HG03103 (cell line): ENCODE data around the gene ZGPAT.

Source experiments
- ATAC-seq: cut with Tn5 transposase; IDR thresholded peaks from one replicate; pipeline ENCODE4 v1.9.1; 2021; ENCODE audit warnings: low read depth; ENCODE audit not compliant: unreplicated experiment

Gene ZGPAT

DNA sequence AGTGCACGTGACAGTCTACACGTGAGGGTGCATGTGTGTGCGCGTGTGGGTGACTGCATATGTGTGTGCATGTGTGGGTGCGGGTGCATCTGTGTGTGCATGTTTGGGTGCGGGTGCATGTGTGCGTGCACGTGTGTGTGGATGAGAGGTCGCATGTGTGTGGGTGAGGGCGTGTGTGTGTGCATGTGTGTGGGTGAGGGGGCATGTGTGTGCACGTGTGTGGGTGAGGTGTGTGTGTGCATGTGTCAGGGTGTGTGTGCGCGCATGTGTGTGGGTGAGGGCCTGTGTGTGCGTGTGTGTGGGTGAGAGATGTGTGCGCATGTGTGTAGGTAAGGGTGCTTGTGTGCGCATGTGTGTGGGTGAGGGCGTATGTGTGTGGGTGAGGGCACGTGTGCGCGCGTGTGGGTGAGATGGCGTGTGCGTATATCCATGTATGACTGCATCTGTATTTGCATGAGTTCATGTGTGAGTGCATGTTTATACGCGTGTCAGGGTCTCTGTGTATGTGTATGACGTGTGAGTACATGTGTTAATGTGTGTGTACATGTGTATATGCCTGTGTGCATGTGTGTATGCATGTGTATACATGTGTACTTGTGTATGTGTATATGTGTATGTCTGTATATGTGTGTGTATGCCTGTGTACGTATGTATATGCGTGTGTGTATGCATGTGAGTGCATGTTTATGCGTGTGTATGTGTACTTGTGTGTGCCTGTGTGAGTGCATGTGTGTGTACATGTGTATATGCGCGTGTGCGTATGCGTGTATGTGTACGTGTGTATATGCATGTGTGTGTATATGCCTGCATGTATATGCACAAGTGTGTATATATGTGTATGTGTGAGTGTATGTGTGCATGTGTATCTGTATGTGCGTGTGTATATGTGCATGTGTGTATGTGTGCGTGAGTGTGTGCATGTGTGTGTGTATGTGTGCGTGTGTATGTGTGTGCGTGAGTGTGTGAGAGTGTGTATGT is 24.6 kb downstream of the ZGPAT start:
- ATAC-seq = no peak

DNA sequence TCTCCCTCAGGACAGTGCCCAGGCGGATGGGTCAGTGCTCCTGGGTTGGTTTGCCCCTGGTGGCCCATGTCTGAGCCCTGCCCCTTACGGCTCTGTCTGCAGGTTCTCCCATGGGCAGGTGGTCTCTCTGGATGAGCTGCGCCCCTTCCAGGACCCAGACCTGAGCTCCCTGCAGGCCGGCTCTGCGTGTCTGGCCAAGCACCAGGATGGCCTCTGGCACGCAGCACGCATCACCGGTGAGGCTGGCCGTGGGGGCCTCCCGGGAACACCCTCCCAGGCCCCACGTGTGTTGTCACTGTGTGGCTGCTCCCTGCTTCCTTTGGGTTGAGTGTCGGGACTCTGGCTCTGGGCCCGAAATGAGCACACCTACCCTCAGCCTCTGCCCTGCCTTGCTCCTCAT is 25.3 kb downstream of the ZGPAT start:
- no peak for ATAC-seq

DNA sequence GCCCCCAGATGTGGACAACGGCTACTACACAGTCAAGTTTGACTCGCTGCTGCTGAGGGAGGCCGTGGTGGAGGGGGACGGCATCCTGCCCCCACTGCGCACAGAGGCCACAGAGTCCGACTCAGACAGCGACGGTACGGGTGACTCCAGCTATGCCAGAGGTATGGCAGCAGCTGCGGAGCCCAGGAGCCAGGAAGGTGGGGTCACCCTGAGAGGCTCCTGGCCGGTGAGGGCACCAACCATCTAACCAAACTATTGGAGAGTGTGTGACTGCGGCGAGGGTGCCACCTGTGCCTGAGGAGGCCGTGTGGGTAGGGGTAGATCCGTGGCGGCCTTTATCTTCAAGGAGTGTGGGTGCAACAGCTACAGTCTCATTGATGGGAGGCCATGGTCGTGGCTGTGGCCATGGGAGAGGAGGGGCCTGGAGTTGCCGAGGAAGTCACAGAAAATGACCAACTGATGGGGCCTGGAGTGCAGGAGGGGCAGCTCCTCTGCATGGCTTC is 25.8 kb downstream of the ZGPAT start:
- ATAC-seq = no peak

DNA sequence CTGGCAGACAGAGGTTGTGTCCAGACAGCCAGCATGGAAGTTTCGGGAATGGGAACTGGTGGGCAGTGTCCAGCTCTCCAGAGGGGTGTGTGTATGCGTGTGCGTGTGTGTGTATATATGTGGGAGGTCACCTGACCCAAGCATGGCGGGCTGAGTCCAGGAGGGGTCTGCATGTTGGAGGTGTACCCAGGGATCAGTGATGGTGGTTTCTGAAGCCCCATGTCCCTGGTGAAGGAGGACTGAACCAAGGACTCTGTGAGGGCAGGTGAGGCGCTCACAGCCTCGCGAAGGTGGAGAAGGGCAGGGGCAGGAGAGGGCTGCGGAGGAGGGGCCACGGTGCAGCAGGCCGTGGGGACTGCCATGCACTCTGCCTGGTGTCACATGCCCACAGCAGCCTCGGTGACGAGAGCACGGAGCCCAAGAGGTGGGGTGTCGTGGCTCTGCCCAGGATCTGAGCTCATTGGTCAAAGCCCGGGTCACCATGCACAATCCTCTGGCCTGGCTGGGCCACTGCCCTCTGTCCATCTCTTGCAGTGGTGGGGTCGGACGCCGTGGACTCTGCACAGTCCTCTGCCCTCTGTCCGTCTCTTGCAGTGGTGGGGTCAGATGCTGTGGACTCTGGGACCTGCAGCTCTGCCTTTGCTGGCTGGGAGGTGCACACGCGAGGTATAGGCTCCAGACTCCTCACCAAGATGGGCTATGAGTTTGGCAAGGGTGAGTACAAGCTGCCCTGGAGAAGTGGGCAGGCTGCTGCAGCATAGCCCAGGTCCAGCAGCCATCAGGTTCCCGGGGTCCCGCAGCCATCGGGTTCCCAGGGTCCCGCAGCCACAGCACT is 26.5 kb downstream of the ZGPAT start:
- ATAC-seq = no peak

DNA sequence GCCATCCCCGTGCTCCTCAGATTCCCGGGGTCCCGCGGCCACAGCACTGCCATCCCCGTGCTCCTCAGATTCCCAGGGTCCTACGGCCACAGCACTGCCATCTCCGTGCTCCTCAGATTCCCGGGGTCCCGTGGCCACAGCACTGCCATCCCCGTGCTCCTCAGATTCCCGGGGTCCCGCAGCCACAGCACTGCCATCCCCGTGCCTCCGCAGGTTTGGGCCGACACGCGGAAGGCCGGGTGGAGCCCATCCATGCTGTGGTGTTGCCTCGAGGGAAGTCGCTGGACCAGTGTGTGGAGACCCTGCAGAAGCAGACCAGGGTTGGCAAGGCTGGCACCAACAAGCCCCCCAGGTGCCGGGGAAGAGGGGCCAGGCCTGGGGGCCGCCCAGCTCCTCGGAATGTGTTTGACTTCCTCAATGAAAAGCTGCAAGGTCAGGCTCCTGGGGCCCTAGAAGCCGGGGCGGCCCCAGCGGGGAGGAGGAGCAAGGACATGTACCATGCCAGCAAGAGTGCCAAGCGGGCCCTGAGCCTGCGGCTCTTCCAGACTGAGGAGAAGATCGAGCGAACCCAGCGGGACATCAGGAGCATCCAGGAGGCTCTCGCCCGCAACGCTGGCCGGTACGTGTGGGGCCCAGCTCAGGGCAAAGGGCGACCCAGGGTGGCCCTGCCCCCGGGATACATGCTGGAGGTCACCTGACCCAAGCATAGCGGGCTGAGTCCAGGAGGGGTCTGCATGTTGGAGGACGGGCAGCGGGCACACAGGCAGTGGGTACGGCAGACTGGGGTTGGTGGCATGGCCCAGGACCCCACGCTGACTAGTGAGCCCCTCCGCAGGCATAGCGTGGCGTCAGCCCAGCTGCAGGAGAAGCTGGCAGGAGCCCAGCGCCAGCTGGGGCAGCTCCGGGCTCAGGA is 27.4 kb downstream of the ZGPAT start:
- ATAC-seq = no peak

DNA sequence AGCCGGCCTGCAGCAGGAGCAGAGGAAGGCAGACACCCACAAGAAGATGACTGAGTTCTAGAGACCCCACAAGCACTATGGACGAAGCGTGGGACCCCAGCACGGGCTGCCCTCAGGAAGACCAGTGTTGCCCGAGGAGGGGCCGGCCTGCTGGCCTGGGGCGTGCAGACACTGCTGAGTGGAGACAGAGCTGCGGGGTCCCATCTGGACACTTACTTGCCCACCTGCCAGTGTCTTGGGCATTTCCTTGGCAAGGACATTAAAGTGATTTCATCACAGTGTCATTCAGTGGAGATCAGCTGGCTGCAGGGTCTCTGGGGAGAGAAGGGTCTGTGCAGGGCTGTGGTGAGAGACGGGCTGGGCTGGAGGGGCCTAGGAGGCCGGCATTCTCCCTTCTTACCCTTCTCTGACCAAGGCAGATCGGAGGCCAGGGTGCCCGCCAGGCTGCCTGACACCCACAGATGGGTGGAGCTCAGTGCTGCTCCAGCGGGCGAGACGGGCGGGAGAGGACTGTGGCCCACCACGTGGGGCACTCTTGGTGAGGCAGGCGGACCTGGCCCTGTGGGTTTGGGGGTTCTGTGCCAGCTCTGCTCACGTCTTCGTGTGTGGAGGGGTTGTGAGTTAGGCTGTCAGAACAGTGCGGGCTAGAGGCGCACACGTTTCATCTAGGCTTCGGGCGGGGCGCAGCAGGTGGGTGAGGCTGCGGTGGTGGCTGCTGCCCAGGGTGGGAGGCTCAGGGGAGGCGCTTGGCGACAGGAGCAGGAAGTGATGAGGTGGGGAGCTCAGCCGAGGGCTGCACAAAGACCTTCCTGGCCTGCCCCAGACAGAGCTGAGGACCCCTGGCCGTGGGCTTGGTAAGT is 28.2 kb downstream of the ZGPAT start, which contains the start of gene LIME1:
Gene LIME1, plus strand, starts transcription at position 806 of the 860 bp plus-strand sequence. CDS start 886 bp downstream, outside the sequence.
- no peak for ATAC-seq

DNA sequence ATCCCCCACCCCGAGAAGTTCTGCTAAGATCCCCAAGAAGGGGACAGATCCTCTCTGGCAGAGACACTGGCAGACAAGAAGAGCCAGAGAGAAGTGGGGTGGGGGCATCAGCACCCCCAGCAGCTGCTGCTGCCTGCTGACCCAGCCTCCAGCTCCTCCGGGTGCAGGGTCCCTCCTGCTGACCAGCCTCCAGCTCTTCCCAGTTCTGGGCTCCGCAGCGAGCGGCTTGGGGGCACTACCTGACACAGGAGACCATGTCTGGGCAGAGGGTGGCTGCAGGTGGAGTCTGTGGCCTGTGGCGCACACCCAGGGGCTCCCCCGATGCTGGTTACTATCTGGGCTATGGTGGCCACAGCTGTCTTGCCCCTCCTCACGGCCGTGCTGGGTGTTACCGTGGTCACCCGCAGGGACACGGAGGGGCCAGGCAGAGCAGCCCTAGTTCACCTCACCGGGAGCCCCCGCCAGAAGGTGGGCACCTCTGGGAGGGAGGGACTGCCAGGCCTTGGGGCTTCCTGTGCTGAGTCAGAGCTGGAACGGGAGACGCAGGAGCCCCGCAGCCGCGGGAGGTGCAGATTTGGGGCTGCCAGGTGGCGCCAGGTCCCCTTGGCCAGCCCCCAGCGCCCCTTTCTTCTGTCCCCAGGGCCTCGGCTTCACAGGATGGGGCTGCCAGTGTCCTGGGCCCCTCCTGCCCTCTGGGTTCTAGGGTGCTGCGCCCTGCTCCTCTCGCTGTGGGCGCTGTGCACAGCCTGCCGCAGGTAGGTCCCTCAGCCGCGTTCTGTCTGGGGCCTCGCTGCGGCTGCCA is 29.3 kb downstream of the ZGPAT start:
- no peak for ATAC-seq

DNA sequence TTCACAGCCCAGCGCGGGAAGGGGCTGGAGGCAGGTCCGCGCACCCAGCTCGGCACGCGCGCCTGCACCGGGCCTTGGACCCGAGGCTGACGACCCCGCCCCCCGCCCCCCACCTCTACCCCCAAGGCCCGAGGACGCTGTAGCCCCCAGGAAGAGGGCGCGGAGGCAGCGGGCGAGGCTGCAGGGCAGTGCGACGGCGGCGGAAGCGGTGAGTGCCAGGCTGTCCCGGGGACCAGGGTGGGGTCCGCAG is 29.8 kb downstream of the ZGPAT start:
- ATAC-seq = no peak

DNA sequence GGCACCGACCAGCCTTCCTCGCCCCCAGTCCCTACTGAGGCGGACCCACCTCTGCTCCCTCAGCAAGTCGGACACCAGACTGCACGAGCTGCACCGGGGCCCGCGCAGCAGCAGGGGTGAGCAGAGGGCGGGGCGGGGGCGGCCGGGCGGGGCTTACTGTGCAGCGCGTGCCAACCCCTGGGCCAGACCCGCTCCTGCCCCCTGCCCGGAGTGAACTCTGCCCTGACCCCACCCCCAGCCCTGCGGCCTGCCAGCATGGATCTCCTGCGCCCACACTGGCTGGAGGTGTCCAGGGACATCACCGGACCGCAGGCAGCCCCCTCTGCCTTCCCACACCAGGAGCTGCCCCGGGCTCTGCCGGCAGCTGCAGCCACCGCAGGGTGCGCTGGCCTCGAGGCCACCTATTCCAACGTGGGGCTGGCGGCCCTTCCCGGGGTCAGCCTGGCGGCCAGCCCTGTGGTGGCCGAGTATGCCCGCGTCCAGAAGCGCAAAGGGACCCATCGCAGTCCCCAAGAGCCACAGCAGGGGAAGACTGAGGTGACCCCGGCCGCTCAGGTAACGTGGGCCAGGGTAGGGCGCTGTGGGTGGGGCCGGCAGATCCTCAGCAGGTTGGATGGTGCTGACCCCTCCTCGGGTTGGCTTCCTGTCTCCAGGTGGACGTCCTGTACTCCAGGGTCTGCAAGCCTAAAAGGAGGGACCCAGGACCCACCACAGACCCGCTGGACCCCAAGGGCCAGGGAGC is 30.3 kb downstream of the ZGPAT start:
- no peak for ATAC-seq

DNA sequence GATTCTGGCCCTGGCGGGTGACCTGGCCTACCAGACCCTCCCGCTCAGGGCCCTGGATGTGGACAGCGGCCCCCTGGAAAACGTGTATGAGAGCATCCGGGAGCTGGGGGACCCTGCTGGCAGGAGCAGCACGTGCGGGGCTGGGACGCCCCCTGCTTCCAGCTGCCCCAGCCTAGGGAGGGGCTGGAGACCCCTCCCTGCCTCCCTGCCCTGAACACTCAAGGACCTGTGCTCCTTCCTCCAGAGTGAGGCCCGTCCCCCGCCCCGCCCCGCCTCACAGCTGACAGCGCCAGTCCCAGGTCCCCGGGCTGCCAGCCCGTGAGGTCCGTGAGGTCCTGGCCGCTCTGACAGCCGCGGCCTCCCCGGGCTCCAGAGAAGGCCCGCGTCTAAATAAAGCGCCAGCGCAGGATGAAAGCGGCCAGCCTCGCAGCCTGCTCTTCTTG is 30.9 kb downstream of the ZGPAT start:
- ATAC-seq = no peak

DNA sequence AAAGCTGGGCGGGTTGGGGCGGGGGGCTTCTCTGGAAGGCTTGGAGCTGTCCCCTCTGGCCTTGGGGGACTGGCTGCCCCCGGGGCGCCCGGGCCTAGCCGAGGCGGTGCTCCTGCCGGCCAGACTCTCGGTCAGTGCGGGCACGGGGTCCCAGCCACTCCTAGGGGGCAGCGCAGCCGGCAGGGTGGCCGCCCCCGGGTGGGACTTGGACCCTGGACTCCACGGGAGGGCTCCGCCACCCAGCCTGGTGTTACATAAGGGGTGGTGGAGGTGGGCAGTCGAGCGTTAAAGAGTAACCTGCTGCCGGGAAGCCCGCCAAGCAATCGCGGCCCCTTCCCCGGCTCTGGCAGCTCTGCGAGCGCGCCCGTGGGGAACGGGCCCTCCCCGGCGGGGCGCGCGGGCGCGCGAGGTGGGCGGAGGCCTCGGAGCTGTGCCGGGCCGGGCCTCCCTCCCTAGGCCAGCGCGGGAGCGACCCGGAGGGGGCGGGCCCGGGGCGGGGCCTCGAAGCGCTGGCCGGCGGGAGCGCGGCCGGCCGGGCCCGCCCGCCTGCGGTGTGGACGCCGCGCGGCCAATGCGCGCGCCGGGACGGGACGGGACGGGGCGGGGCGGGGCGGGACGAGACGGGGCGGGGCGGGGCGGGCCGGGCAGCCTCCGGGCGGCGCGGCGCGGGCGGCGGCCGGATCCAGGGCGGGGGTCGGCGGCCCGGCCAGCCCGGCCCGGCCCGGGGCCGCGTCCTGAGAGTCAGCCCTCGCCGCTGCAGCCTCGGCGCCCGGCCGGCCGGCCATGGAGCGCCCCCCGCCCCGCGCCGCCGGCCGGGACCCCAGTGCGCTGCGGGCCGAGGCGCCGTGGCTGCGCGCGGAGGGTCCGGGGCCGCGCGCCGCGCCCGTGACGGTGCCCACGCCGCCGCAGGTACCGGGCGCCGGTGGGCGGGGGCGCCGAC is 31.6 kb downstream of the ZGPAT start, which contains the start of gene SLC2A4RG:
Gene SLC2A4RG, plus strand, starts transcription at position 647 of the 940 bp plus-strand sequence. Its CDS starts 137 bp downstream, at position 784.
- ATAC-seq = no peak

DNA sequence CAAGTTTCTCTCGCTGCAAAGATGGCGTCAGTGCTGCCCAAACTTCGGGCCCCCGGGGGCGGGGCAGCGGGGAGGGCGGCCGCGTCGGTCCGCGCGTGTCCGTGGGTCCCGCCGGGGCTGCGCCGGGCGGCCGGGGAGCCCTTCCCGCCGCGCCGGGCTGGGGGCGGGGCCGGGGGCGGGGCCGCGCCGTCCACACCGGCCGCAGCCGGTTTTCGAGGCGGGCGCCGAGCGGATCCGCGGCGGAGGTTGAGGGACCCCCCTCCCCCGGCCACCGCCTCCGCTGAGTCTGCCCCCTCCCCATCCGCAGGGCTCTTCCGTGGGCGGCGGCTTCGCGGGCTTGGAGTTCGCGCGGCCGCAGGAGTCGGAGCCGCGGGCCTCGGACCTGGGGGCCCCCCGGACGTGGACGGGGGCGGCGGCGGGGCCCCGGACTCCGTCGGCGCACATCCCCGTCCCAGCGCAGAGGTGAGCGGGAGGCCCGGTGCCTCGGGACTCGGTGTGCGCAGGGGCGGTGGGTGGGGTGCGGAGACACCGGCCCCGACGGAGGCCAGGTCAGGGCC is 32.3 kb downstream of the ZGPAT start:
- no peak for ATAC-seq

DNA sequence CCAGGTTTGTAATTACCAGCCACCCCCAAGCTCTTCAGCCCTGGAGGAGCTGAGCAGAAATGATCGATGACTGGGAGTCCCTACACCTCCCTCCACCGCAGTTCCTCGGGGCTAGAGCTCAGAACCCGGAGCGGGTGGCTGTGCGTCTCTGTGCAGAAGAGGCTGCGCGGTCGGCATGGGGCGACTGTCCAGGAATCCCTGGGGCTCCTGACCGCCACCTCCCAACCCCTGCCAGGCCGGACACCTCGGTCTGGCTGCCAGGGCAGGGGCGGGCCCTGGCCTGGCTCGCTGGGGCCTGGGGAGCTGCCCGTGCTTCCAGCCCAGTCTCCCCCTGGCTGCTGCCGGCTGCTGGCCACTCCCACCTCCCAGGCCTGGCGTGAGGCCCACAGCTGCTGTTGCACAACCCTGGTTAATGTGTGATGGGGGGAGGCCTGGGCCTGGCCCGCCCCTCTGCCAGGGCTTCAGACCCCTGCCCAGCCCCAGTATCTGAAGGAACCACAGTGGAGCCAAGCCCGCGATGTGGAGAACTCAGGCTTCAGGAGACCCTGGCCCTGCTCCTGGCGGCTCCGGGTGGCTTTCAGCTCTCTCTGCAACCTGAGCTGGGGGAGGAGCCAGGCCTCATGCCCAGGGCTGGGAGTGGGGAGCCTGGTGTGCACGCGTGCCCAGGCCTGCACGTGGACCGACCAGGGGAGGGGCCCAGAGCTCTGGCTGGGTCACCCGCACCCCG is 33.0 kb downstream of the ZGPAT start:
- ATAC-seq = no peak

DNA sequence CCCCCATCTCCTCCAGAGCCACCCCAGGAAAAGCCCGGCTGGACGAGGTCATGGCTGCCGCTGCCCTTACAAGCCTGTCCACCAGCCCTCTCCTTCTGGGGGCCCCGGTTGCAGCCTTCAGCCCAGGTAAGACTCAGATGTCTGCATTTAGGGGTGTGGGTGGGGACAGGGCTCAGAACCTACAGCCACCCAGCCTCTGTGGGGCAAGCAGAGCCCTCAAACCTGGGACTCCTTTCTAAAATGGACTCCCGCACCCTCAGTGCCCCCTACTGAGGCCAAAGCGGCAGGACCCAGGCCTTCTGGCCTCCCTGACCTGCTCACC is 33.5 kb downstream of the ZGPAT start:
- no peak for ATAC-seq

DNA sequence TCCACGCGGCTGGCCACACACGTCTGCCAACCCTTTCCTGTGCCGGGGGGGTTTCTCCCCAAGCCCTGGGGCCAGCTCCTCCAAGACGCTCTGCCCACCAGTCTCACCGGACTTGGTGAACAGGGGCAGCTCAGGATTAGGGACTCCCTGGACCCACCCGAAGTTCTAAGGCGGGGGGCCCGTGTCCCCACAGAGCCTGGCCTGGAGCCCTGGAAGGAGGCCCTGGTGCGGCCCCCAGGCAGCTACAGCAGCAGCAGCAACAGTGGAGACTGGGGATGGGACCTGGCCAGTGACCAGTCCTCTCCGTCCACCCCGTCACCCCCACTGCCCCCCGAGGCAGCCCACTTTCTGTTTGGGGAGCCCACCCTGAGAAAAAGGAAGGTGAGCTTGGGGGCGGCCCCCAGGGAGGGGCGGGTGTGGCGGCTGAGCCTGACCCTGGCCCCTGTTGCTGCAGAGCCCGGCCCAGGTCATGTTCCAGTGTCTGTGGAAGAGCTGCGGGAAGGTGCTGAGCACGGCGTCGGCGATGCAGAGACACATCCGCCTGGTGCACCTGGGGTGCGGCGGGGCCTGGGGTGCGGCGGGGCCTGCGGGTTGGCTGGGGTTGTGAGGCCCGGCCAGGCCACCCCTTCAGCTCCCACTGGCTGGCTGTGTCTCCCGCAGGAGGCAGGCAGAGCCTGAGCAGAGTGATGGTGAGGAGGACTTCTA is 34.0 kb downstream of the ZGPAT start:
- ATAC-seq = no peak
